Hematopoietic multipotent progenitor cell treated with erythropoietin and hydrocortisone succinate and interleukin-3 and kit ligand, for 6 days (in vitro differentiated cells): ENCODE data around the gene OCA2.
"Not testable (repeated sequence)": the region's sequence is repeated elsewhere in the genome, so short reads cannot be mapped to it uniquely, and the experiment has no call there.

Source experiments
- DNase-seq: peaks from one replicate; pipeline ENCODE4 v3.0.0-alpha.2; 2015

OCA2 gene

GRCh38 chr15:27990521-27991515 is 108.3 kb downstream of the OCA2 start:
- no peak for DNase-seq

DNA sequence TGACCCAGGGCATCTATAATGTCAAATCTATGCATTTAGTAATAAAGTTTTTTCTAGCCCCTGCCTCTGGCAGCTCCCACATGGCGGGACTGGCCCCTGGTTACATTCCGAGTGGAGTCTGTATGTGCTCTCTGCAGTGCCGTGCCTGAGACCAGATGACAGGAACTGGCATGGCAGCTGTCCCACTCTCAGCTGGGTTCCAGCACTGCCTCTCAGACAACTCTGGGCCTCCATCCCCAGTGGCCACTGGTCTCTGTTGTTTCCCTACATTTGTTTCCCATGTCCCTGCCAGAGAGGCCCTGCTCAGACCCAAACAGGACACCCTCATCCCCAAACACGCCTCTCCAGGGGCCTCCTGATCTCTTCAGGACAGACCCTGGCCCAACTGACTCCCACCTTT is 109.3 kb downstream of the OCA2 start:
- no peak for DNase-seq

DNA sequence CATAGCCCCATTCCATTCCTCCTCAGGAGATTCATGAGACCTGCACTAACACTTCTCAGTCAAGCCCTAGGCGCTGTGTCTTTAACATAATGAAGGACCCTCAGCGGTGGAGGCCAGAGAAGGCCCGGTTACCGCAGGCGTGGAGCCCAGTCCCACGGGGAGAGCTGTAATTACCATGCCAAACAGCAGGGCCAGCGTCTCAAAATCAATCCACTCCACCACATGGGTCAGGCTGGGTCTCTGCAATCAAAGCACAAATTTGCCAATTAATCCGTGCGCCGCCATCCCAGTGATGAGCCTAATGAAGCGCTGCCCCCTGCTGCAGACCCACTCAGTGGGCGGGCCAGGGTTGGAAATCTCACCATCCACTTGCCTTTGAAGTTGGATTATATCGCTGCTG is 109.7 kb downstream of the OCA2 start:
- DNase-seq, result no peak

DNA sequence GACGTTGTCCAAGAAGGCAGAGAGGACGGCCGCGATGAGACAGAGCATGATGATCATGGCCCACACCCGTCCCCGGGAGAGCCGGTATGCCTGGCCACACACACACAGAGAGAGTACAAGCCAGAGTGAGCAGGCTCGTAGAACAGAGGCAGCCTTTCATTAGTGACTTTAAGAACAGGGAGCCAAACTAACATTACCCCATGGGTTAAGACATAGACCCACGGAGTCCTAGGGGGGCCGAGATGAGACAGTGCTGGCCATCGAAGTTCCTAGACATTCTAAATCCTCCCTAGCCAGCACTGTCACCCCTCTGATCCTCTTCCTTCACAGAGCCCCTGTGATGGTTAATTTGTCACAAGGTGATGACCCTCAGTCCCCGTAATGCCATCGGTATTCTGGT is 114.0 kb downstream of the OCA2 start:
- no peak for DNase-seq

DNA sequence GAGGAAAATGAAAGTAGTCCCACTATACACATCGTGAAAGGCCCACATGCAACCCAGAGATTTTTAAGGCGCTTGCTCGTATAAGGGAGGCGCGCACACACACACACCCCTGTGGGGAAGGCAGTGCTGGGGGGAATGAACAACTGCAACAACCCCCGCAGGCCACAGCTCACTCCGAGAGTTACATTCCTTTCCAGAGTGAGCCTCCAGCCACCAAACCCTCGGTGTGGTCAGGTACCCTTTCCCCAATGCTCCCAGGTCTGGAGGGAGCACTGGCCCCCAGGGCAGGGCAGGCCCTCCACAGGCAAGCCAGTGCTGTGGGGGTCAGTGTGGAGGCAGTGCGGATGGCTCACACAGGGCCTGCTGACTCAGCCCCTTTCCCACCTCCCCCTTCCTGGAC is 115.6 kb downstream of the OCA2 start:
- DNase-seq, result no peak

GRCh38 chr15:27977696-27978095 is 121.4 kb downstream of the OCA2 start:
- DNase-seq, result no peak

GRCh38 chr15:27973886-27974285 is 125.2 kb downstream of the OCA2 start:
- DNase-seq, result peak; percentile 8

DNA sequence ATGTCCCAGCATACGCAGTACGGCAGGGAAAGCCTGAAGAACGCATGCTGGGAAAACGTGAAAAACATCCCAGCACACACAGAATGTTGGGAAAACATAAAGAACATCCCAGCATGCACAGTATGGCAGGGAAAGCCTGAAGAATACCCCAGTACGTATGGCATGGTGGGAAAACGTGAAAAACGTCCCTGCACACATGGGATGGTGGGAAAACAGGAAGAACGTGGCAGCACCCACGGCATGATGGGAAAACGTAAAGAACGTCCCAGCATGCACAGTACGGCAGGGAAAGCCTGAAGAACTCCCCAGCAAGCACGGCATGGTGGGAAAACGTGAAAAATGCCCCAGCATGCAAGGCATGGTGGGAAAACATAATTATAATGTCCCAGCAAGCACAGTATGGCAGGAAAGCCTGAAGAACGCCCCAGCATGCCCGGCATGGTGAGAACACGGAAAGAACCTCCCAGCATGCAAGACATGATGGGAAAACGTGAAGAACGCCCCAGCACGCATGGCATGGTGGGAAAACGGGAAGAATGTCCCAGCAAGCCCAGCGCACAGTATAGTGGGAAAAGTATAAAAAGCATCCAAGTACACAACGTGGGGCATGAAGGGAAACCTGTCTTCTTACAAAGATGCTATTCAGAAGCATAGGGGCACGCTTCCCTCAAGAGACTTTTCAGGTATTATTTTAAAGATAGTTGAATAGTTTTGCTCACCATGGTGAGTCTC is 128.3 kb downstream of the OCA2 start:
- no peak for DNase-seq

- no peak for DNase-seq
Measured at GRCh38 chr15:27967541-27967940, 131.6 kb downstream of the OCA2 start.

GRCh38 chr15:27965546-27965945 is 133.6 kb downstream of the OCA2 start:
- DNase-seq, result no peak

GRCh38 chr15:27961801-27962200 is 137.3 kb downstream of the OCA2 start:
- no peak for DNase-seq

DNA sequence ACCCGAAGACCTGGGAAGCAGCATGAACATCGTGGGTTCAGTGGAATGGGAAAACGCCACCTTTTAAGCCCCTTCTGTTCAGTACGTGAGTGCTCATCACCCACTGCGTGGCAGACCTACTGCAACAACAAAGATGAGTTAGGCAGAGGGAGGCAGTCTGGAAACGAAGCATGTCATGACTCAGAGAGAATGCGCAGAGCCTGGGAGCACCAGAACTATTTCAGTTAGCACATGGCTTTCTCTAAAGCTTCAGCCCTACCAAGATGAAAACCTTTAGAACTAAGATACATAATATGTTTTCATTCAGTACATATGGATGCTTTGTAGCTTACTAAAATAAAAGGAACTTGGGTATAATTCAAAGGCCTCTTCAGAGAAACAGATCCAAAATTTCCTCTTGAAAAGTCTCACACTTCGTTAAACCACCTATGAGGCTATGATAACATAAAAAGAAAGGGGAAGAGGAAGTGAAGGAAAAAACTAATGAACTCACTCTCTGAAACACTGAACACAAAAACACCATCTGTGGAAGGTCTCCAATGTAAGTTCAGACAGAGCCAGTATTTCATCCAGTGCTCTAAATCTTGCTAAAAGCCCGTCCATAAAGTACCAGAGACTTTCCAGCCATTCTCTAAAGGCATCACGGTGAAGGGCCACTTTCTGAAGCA is 140.1 kb downstream of the OCA2 start:
- DNase-seq, result no peak

GRCh38 chr15:27956285-27956684 is 142.8 kb downstream of the OCA2 start:
- DNase-seq, result no peak

DNA sequence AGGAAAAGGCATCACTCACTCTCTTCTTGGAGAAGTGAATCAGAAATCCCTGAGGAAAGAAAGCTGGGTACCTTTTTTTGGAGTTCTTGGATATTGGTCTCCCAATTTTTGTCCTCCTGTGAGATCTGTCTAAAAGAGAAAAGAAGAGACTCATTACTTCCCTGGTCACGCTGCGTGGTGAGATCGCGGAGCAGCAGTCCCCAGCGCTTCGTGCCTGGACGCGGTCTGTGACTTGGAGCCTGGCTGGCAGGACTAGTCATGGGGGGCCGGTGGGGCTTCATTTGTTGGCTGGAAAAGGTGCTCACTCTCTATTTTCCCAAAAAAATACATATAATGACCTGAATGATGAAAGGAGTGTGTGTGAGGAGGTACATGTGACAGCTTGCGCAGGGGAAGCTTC is 144.0 kb downstream of the OCA2 start:
- no peak for DNase-seq

- not testable (repeated sequence) for DNase-seq
Measured at GRCh38 chr15:27952593-27952992, 146.5 kb downstream of the OCA2 start.

DNA sequence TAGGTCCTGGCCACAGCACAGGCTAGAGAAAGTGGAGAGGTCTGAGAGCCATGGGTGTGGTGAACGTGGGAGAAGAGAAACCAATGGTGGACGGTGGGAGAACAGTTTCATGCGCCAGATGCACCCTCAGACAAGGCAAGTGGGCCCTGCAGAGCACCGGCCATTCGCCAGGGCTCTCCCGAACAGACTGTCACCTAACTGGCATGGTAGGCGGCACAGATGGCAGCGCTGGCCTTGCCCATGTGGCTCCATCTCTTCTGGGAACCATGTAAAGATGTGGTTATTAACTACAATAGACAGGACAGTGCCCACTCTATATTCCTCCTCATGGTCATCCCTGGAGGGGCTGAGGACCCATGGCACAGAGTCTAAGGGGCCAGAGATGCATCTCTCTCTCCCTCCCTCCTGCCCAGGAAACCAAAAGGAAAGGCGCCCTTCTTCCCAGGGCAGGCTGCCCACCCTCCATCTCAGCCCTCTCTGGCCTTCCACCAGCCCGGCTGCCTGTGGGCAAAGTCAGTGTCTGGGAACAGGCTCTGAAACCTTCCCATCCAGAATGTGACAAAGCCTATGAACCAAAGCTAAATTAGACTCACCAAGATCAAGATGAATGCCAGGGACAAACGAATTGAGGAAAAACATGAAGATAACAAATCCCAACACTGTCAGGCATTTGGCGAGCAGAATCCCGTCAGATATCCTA is 147.8 kb downstream of the OCA2 start:
- DNase-seq, result no peak

GRCh38 chr15:27949089-27949488 is 150.0 kb downstream of the OCA2 start:
- no peak for DNase-seq

DNA sequence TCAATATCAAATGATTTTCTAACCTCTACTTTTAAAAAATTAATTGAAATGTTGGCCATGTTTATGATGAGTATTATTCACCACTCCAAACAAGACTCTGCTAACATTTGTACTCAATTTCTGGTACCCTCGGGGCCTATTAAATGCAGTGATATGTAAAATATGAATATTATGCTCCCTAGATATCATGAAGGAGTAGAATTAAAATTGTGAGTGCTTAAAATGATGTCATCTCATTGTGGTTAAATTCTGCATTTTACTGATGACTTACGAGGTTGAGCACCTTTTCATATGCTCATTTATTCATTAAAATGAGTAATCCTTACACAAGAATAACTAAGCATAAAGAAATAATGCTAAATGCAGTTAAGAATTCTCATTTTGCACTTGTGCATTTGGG is 159.9 kb downstream of the OCA2 start:
- no peak for DNase-seq

DNA sequence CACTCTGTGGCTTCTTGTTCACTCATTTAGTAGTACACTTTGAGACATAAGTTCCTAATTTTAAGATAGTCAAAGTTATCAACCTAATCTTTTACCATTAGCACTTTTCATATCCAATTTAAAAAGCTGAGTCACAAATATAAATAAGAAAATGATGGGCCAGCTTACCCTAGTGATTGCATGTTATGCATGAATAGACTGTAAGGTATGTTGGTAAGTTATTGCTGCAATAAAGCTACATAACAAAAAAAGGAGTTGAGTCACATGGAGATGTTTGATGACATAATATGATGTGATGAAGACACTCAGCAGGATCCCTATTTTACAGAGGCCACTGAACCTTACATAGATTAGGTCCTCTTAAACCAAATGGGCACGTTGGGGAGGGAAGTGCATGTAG is 161.3 kb downstream of the OCA2 start:
- no peak for DNase-seq

- no peak for DNase-seq
Measured at GRCh38 chr15:27936164-27936563, 163.0 kb downstream of the OCA2 start.

GRCh38 chr15:27935328-27935727 is 163.8 kb downstream of the OCA2 start:
- DNase-seq, result no peak

DNA sequence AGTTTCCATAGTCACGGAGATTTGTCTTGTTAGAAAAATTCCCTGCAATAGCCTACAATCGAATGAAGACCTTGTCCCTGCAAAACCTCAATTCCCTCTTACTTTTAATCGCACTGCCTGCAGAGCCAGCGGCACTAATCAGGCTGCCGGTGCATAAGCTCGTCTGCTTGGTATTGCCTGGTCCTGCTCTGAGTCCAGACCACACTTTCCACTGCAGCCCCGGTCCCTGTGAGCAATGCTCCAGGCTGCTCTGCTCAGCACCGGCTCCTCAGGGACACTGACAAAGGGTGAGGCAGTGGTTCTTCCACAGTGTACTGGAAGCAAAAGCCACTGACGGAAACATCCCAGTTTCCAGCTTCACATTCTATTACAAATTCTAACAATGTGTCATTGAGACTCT is 164.3 kb downstream of the OCA2 start:
- no peak for DNase-seq

GRCh38 chr15:27933562-27933961 is 165.6 kb downstream of the OCA2 start:
- DNase-seq, result no peak
